PC-3 (cell line): ENCODE results near the gene FZD10. TPM values are rescaled to one million over a fixed set of nuclear protein-coding genes. Genes with fewer than 3 reads are reported as not detected.

ENCODE experiments used
- ATAC-seq: fragments of 200-7000 bp; cut with Tn5 transposase; 2 replicates; pipeline ENCODE4 v1.9.1; 2020; ENCODE audit warnings: mild to moderate bottlenecking, moderate library complexity
- BruUV-seq: library from RNA; stranded (reverse); fragments of 400-500 nt; replicated peaks from 2 replicates; lab custom pipeline; 2021; lab: Mats Ljungman, UMichigan
- CTCF ChIA-PET: fragments of 300-600 bp; sonication (Branson Sonifier 250); formaldehyde crosslinking; loops from one replicate; lab custom pipeline; 2022; ENCODE audit warnings: antibody characterized with exemption; lab: Charles Lee
- POLR2A ChIA-PET: fragments of 300-600 bp; sonication (Branson Sonifier 250); formaldehyde crosslinking; loops from one replicate; lab custom pipeline; 2022; ENCODE audit warnings: antibody characterized with exemption; ENCODE audit not compliant: unreplicated experiment; lab: Charles Lee
- DNase-seq: peaks from one replicate; pipeline ENCODE4 v3.0.0-alpha.2; 2015
- H2AFZ ChIP-seq: fragments of 300-600 bp; sonication (generic); 2 replicates; pipeline ENCODE4 v1.6.0; 2016; ENCODE audit warnings: antibody characterized with exemption, low read length
- H3F3A ChIP-seq: fragments of 300-600 bp; sonication (generic); one replicate; pipeline ENCODE4 v1.6.0; 2017; ENCODE audit warnings: antibody characterized with exemption, low read length, control low read depth, mild to moderate bottlenecking; ENCODE audit not compliant: unreplicated experiment
- H3K27ac ChIP-seq: fragments of 300-600 bp; sonication (generic); 2 replicates; pipeline ENCODE4 v1.5.1; 2016; ENCODE audit warnings: mild to moderate bottlenecking, low read length
- H3K27me3 ChIP-seq: fragments of 300-600 bp; sonication (generic); 2 replicates; pipeline ENCODE4 v1.6.1; 2016; ENCODE audit warnings: low read length, mixed read lengths
- H3K36me3 ChIP-seq: fragments of 300-600 bp; sonication (generic); 2 replicates; pipeline ENCODE4 v1.6.1; 2016; ENCODE audit warnings: low read depth, mixed run types, low read length, mixed read lengths
- H3K4me1 ChIP-seq: fragments of 300-600 bp; sonication (generic); 2 replicates; pipeline ENCODE4 v1.5.1; 2016; ENCODE audit warnings: low read length; ENCODE audit not compliant: insufficient read depth
- H3K4me2 ChIP-seq: fragments of 300-600 bp; sonication (generic); 2 replicates; pipeline ENCODE4 v1.6.0; 2016; ENCODE audit warnings: low read length
- H3K4me3 ChIP-seq: fragments of 300-600 bp; sonication (generic); 2 replicates; pipeline ENCODE4 v1.5.1; 2016; ENCODE audit warnings: mild to moderate bottlenecking, low read length, mixed read lengths
- H3K79me2 ChIP-seq: fragments of 300-600 bp; sonication (generic); 2 replicates; pipeline ENCODE4 v1.6.1; 2017; ENCODE audit warnings: low read length, mixed read lengths
- H3K9ac ChIP-seq: fragments of 300-600 bp; sonication (generic); 2 replicates; pipeline ENCODE4 v1.6.0; 2016; ENCODE audit warnings: mild to moderate bottlenecking, low read length
- H3K9me2 ChIP-seq: fragments of 300-600 bp; sonication (generic); replicated peaks from 2 replicates; pipeline ENCODE4 v1.6.1; 2016; ENCODE audit warnings: mixed run types, low read length, mixed read lengths
- H3K9me3 ChIP-seq: fragments of 300-600 bp; sonication (generic); 2 replicates; pipeline ENCODE4 v1.6.1; 2016; ENCODE audit warnings: low read length, mixed read lengths
- H4K20me1 ChIP-seq: fragments of 300-600 bp; sonication (generic); 2 replicates; pipeline ENCODE4 v1.6.1; 2016; ENCODE audit warnings: low read length, mixed read lengths
- CTCF ChIP-seq: fragments of 300-600 bp; sonication (generic); conservative IDR thresholded peaks from 2 replicates; pipeline ENCODE4 v1.5.1; 2017; ENCODE audit warnings: antibody characterized with exemption, low read depth, mild to moderate bottlenecking, low read length
- EZH2 ChIP-seq: fragments of 300-600 bp; sonication (generic); IDR thresholded peaks from one replicate; pipeline ENCODE4 v1.6.1; 2017; ENCODE audit warnings: antibody characterized with exemption, mild to moderate bottlenecking, low read length; ENCODE audit not compliant: unreplicated experiment
- EZH2phosphoT487 ChIP-seq: fragments of 300-600 bp; sonication (generic); IDR thresholded peaks from 2 replicates; pipeline ENCODE4 v1.6.1; 2018; ENCODE audit warnings: mild to moderate bottlenecking, antibody characterized with exemption, low read length, borderline replicate concordance
- intact Hi-C: fragments of 100-400 bp; cut with micrococcal nuclease; formaldehyde crosslinking; loops from 2 replicates; pipeline ENCODE4 v1.9.0; 2023
- total RNA-seq: library from RNA; depleted of rRNA; stranded (reverse); fragments of >200 nt; gene quantifications from 2 replicates; pipeline ENCODE4 v1.2.3, GENCODE V29; 2014

Gene FZD10
- total RNA-seq, 1 experiment from 2014 or later: not detected

- no peaks in the 10 kb centered on the region for H3K36me3 ChIP-seq
- no peaks in the 10 kb centered on the region for H3K4me1 ChIP-seq
- peaks cover 17% of the 10 kb centered on the region; the same call in 1 of the 2 replicates for H3K27me3 ChIP-seq
- no peak overlapping the region for H2AFZ ChIP-seq
- no peaks in the 10 kb centered on the region for H3F3A ChIP-seq
- ChIA-PET POLR2A (no interaction called here), CTCF (no interaction called here)
- no peaks in the 10 kb centered on the region for H4K20me1 ChIP-seq
- no TSS peak for BruUV-seq
- DNase-seq (no peak), ATAC-seq (no peak)
- H3K9me2 ChIP-seq: no peaks in the 10 kb centered on the region
- TF ChIP-seq CTCF: no peak
- TF ChIP-seq EZH2: no peak
- TF ChIP-seq EZH2phosphoT487: no peak
- no peak overlapping the region for H3K27ac ChIP-seq
- no peaks in the 10 kb centered on the region for H3K9me3 ChIP-seq
- H3K4me2 ChIP-seq: no peak overlapping the region
- H3K4me3 ChIP-seq: no peak overlapping the region
- H3K79me2 ChIP-seq: no peaks in the 10 kb centered on the region
- intact Hi-C loops: no loop called here
- no peak overlapping the region for H3K9ac ChIP-seq
Measured at GRCh38 chr12:130153803-130154202, 8.5 kb upstream of the FZD10 start.

- no peak for TF ChIP-seq EZH2phosphoT487
- TF ChIP-seq EZH2: no peak
- no peak for TF ChIP-seq CTCF
- Histone ChIP-seq H3K79me2 (no peaks in the 10 kb centered on the region), H3K4me2 (no peak overlapping the region), H3K4me1 (no peaks in the 10 kb centered on the region), H2AFZ (no peak overlapping the region), H3K27ac (no peak overlapping the region), H3K27me3 (peaks cover 23% of the 10 kb centered on the region; the same call in 1 of the 2 replicates), H3K9ac (no peak overlapping the region), H3K4me3 (no peak overlapping the region), H3K9me3 (no peaks in the 10 kb centered on the region), H3K36me3 (no peaks in the 10 kb centered on the region), H3K9me2 (no peaks in the 10 kb centered on the region), H3F3A (no peaks in the 10 kb centered on the region), H4K20me1 (no peaks in the 10 kb centered on the region)
- ATAC-seq (no peak), DNase-seq (no peak)
- ChIA-PET CTCF (no interaction called here), POLR2A (no interaction called here)
- no TSS peak for BruUV-seq
- intact Hi-C loops: no loop called here
Measured at GRCh38 chr12:130154276-130155070, 7.8 kb upstream of the FZD10 start.

GRCh38 chr12:130155416-130156073, 6.7 kb upstream of the FZD10 start:
- H3K9me3 ChIP-seq: no peaks in the 10 kb centered on the region
- no peak overlapping the region for H3K4me3 ChIP-seq
- no peak overlapping the region for H2AFZ ChIP-seq
- POLR2A ChIA-PET: no interaction called here
- peaks cover 31% of the 10 kb centered on the region; the same call in 1 of the 2 replicates for H3K27me3 ChIP-seq
- H3K4me2 ChIP-seq: no peak overlapping the region
- H3K9ac ChIP-seq: no peak overlapping the region
- ATAC-seq (no peak), DNase-seq (peak; percentile 32)
- no TSS peak for BruUV-seq
- no peaks in the 10 kb centered on the region for H3F3A ChIP-seq
- CTCF ChIA-PET: no interaction called here
- H3K4me1 ChIP-seq: no peaks in the 10 kb centered on the region
- H3K9me2 ChIP-seq: no peaks in the 10 kb centered on the region
- intact Hi-C loops: no loop called here
- H3K27ac ChIP-seq: no peak overlapping the region
- H3K36me3 ChIP-seq: no peaks in the 10 kb centered on the region
- no peaks in the 10 kb centered on the region for H3K79me2 ChIP-seq
- TF ChIP-seq EZH2phosphoT487 (no peak), EZH2 (no peak), CTCF (no peak)
- H4K20me1 ChIP-seq: no peaks in the 10 kb centered on the region
